HepG2 (cell line): ENCODE measurements around the gene ALG14. TPM values are rescaled to one million over a fixed set of nuclear protein-coding genes. Genes with fewer than 3 reads are reported as not detected.

Experiments used
- DPF2 ChIP-seq: sonication (generic); formaldehyde crosslinking; IDR thresholded peaks from 2 replicates; pipeline ENCODE4 v1.4.0; 2020; ENCODE audit warnings: mild to moderate bottlenecking, low read depth, missing genetic modification reagents, borderline replicate concordance
- FOXA3 ChIP-seq: IDR thresholded peaks from 2 replicates; pipeline ENCODE4 v1.6.1; 2016; ENCODE audit warnings: missing genetic modification reagents, missing compliant biosample characterization
- FOXM1 ChIP-seq: sonication (generic); formaldehyde crosslinking; IDR thresholded peaks from 2 replicates; pipeline ENCODE4 v1.5.0; 2020; ENCODE audit warnings: missing genetic modification reagents
- FOXO1 ChIP-seq: sonication (generic); formaldehyde crosslinking; IDR thresholded peaks from 2 replicates; pipeline ENCODE4 v1.4.0; 2020; ENCODE audit warnings: missing genetic modification reagents
- HDAC1 ChIP-seq: sonication (generic); formaldehyde crosslinking; IDR thresholded peaks from 2 replicates; pipeline ENCODE4 v1.5.1; 2020; ENCODE audit warnings: mild to moderate bottlenecking, missing genetic modification reagents
- HNF4A ChIP-seq: sonication (generic); formaldehyde crosslinking; IDR thresholded peaks from 2 replicates; pipeline ENCODE4 v1.4.0; 2020; ENCODE audit warnings: missing genetic modification reagents
- IKZF5 ChIP-seq: IDR thresholded peaks from 2 replicates; pipeline ENCODE4 v1.6.1; 2018; ENCODE audit warnings: missing genetic modification reagents, mild to moderate bottlenecking, missing compliant biosample characterization
- KLF12 ChIP-seq: sonication (generic); formaldehyde crosslinking; IDR thresholded peaks from 2 replicates; pipeline ENCODE4 v1.4.0; 2020; ENCODE audit warnings: missing genetic modification reagents, borderline replicate concordance
- KLF16 ChIP-seq, 2 experiments: sonication (generic) in 1 of 2; formaldehyde crosslinking in 1 of 2; IDR thresholded peaks; 2 replicates each; pipeline versions ENCODE4 v1.6.1 to v1.8.0; 2016 to 2023; ENCODE audit warnings: missing genetic modification reagents in 2 of 2, missing compliant biosample characterization in 1 of 2
- MEF2D ChIP-seq: sonication (generic); formaldehyde crosslinking; IDR thresholded peaks from 2 replicates; pipeline ENCODE4 v1.5.1; 2020; ENCODE audit warnings: mild to moderate bottlenecking, missing genetic modification reagents
- PPARG ChIP-seq: conservative IDR thresholded peaks from 2 replicates; pipeline ENCODE4 v1.6.1; 2016; ENCODE audit warnings: missing biosample characterization, missing genetic modification reagents
- RXRB ChIP-seq: IDR thresholded peaks from 2 replicates; pipeline ENCODE4 v1.6.1; 2016; ENCODE audit warnings: borderline replicate concordance, missing genetic modification reagents, missing compliant biosample characterization
- SOX13 ChIP-seq, 3 experiments: fragments of 450-650 bp in 1 of 3; sonication (generic) in 1 of 3; formaldehyde crosslinking in 1 of 3; IDR thresholded peaks in 2 of 3; conservative IDR thresholded peaks in 1 of 3; 2 replicates each; pipeline versions ENCODE4 v1.5.0 to v1.6.1; 2016 to 2020; ENCODE audit warnings: antibody characterized with exemption in 1 of 3, mild to moderate bottlenecking in 1 of 3, missing compliant biosample characterization in 1 of 3, missing genetic modification reagents in 1 of 3, moderate library complexity in 1 of 3
- ZHX2 ChIP-seq, 2 experiments: sonication (generic) in 1 of 2; formaldehyde crosslinking in 1 of 2; IDR thresholded peaks; 2 replicates each; pipeline versions ENCODE4 v1.6.1 to v1.9.0; 2014 to 2022; ENCODE audit warnings: antibody characterized with exemption in 1 of 2, borderline replicate concordance in 1 of 2, inconsistent platforms in 1 of 2, low read depth in 1 of 2, missing genetic modification reagents in 1 of 2
- ZKSCAN5 ChIP-seq: sonication (generic); formaldehyde crosslinking; IDR thresholded peaks from 2 replicates; pipeline ENCODE4 v1.5.1; 2020; ENCODE audit warnings: mild to moderate bottlenecking, missing genetic modification reagents
- ZNF18 ChIP-seq: sonication (generic); formaldehyde crosslinking; IDR thresholded peaks from 2 replicates; pipeline ENCODE4 v1.8.0; 2022; ENCODE audit warnings: mild to moderate bottlenecking, missing genetic modification reagents; ENCODE audit not compliant: insufficient replicate concordance
- polyA plus RNA-seq, 8 experiments: library from polyadenylated mRNA; depleted of rRNA in 3 of 8; stranded (reverse) in 7 of 8; unstranded in 1 of 8; fragments of >200 nt; fragmentation: Illumina TruSeq in 4 of 8; extraction: Trizol in 4 of 8; gene quantifications; 2 replicates each; pipeline versions ENCODE4 v1.2.1 to v1.2.3, GENCODE V29; 2011 to 2016; ENCODE audit warnings: low read depth in 4 of 8, missing spikeins in 1 of 8, mixed read lengths in 1 of 8; ENCODE audit not compliant: insufficient read depth in 1 of 8
- total RNA-seq, 5 experiments: library from RNA; depleted of rRNA; stranded (reverse); fragments of >200 nt; fragmentation: Illumina TruSeq; extraction: Trizol; gene quantifications; 2 replicates each; pipeline ENCODE4 v1.2.3, GENCODE V29; 2016; ENCODE audit warnings: low read depth in 1 of 5
- TF ChIP-seq, protein P1 (sequence below), 2 experiments: fragments of 450-650 bp in 1 of 2; sonication (generic) in 1 of 2; formaldehyde crosslinking; IDR thresholded peaks; 2 replicates each; pipeline versions ENCODE4 v1.5.0 to v1.8.0; 2020 to 2022; ENCODE audit warnings: mild to moderate bottlenecking in 1 of 2, missing genetic modification reagents in 1 of 2
- TF ChIP-seq, protein P2 (sequence below): IDR thresholded peaks from 2 replicates; pipeline ENCODE4 v1.6.1; 2016

ALG14 gene
- total and polyA plus RNA-seq, 2 of the 13 experiments (the other 11 are each of a cell fraction or from before 2014, with no cell fraction given) = 4.5 to 12.7 TPM

GRCh38 chr1:95115708-95116137 lies 43.0 kb upstream of the ALG14 start (continued):
- TF ChIP-seq KLF12 (no peak), DPF2 (CRISPR knock-in tag) (peak; percentile 72), HDAC1 (CRISPR knock-in tag) (peak; percentile 81), MEF2D (peak; percentile 41; the same call in 1 of the 2 replicates), ZHX2 (IDR thresholded peaks at IDR 0.05; ENCODE audit: low read depth) (no peak), ZHX2 (CRISPR knock-in tag; IDR thresholded peaks at IDR 0.05; ENCODE audit: borderline replicate concordance) (no peak), KLF16 (CRISPR knock-in tag; IDR thresholded peaks at IDR 0.05) (0 out of 4 replicates have a peak, but pooled peaks of 1 of the 2 experiments have one; percentile 29), SOX13 (IDR thresholded peaks at IDR 0.05) (0 out of 2 replicates have a peak, but pooled peaks have one; percentile 40), SOX13 (CRISPR knock-in tag; conservative IDR thresholded peaks at IDR 0.05 in 1 of 2, IDR thresholded peaks at IDR 0.05 in 1 of 2) (peak in 1 of 2 experiments; percentile 76; a peak in 2 of 4 replicates), ZNF18 (CRISPR knock-in tag) (no peak), FOXA3 (CRISPR knock-in tag) (peak; percentile 71), FOXO1 (CRISPR knock-in tag) (peak; percentile 36; the same call in 1 of the 2 replicates), ZKSCAN5 (CRISPR knock-in tag) (no peak), HNF4A (CRISPR knock-in tag) (peak; percentile 89), PPARG (CRISPR knock-in tag) (no peak), FOXM1 (no peak), RXRB (CRISPR knock-in tag) (peak; percentile 48; the same call in 1 of the 2 replicates), IKZF5 (peak; percentile 24; the same call in 1 of the 2 replicates)
- TF ChIP-seq, protein P1, sequence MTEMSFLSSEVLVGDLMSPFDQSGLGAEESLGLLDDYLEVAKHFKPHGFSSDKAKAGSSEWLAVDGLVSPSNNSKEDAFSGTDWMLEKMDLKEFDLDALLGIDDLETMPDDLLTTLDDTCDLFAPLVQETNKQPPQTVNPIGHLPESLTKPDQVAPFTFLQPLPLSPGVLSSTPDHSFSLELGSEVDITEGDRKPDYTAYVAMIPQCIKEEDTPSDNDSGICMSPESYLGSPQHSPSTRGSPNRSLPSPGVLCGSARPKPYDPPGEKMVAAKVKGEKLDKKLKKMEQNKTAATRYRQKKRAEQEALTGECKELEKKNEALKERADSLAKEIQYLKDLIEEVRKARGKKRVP (CRISPR knock-in tag; IDR thresholded peaks at IDR 0.05) = peak in 1 of 2 experiments; percentile 61; a peak in 2 of 4 replicates
- TF ChIP-seq, protein P2, sequence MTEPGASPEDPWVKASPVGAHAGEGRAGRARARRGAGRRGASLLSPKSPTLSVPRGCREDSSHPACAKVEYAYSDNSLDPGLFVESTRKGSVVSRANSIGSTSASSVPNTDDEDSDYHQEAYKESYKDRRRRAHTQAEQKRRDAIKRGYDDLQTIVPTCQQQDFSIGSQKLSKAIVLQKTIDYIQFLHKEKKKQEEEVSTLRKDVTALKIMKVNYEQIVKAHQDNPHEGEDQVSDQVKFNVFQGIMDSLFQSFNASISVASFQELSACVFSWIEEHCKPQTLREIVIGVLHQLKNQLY (CRISPR knock-in tag) = peak; percentile 20; the same call in 1 of the 2 replicates
